ENCODE data around the gene FBXO36.
"Not testable (repeated sequence)": the region's sequence is repeated elsewhere in the genome, so short reads cannot be mapped to it uniquely, and the experiment has no call there.

FBXO36 gene, protein sequence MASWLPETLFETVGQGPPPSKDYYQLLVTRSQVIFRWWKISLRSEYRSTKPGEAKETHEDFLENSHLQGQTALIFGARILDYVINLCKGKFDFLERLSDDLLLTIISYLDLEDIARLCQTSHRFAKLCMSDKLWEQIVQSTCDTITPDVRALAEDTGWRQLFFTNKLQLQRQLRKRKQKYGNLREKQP

DNA sequence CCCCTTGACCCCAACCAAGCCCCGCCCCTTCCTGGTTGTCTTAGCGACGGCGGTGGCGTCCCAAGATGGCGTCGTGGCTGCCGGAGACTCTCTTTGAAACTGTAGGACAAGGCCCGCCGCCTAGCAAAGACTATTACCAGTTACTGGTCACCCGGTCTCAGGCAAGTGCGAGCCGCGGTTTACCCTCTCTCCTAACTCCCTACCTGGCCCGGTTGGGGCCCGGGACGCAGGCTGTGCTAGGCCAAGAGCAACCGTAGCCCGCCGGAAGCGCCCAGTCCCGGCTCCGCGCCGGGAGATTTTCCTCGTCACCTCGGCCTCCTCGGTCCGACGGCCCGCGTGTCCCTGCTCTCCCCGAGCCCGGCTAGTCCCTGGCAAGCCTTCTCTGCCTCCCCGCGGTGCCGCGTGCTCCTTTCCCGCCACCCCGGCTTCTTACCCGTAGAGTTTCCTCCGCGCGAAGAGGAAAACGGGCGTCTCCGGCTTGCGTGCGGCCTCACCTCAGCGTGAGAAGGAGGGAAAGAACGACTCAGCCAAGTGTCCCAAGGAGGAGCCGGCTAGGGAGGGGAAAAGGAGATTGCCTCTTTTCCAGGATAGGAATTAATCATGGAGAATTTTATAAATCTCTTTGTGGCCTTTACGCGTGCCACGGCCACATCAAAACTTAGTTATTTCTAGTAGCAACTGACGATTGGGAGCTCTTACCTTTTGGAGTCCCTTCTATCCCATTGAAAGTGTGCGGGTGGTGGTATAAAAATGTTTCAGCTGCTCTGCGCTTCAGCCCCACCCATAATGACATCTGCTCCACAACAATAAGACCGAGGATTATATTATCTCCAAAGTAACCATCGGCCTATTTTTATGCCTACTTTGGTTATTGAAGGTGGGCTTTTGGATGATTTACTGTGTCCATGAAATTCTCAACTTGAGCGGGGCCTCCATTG lies at the start of gene FBXO36:
TSS of gene FBXO36 (plus strand) at position 55 of the 938 bp plus-strand sequence. CDS start at position 66, 11 bp downstream.
- no peak for FAIRE-seq

DNA sequence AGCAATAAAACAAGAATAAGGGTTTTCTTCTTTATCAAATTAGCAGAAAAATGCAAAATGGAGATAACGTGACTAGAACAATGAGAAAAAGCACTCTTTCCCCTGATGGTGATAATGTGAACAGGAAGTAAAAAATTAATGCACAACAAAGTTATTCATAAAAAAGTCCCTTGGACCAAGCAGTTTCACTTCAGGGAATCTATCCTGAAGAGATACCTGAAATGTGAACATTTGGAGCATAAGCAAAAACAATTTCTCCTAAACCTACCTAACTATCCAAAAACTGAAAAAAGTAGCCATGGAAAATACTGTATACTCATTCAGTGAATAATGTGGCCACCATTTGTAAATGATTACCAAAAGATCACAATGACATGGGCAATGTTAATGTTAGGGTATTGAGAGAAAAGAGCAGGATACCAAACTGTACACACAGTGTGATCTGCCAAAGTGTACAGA lies 49.2 kb upstream of the FBXO36 start:
- no peak for FAIRE-seq

DNA sequence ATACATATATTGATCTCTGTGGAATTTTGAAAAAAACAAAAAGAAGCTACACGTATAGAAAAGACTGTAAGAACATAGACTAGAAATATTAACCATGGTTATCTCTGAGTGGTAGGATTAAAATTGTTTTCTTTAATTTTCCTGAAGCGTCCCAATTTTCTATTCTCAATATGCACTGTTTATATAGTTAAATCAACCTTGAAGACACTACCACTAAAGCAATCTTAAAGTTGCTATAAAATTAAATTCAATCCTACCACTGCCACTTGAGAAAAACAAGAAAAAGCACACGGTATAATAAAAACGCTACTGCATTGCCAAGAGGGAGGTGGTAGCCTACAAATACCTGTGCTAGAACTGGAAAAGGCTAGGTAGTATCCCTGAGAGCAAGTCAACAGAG lies 47.7 kb upstream of the FBXO36 start:
- FAIRE-seq = peak; percentile 66

DNA sequence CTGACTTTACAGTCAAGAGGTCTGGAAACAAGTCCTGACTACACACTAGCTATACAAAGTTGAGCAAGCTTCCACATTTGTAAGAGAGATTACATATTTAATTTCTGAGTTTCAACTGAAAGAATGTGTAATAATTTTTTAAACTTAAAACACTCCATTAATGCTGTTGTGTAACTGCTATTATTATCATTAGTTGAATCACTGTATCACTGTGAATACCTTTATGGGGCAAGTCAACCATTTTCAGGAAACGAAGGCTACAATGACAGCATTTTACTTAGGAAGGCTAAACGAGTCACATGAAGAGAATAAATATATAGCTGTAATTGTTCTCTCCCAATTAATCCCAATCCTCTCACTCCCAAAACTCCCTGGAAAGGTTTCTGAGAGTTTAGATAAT lies 46.8 kb upstream of the FBXO36 start:
- no peak for FAIRE-seq

DNA sequence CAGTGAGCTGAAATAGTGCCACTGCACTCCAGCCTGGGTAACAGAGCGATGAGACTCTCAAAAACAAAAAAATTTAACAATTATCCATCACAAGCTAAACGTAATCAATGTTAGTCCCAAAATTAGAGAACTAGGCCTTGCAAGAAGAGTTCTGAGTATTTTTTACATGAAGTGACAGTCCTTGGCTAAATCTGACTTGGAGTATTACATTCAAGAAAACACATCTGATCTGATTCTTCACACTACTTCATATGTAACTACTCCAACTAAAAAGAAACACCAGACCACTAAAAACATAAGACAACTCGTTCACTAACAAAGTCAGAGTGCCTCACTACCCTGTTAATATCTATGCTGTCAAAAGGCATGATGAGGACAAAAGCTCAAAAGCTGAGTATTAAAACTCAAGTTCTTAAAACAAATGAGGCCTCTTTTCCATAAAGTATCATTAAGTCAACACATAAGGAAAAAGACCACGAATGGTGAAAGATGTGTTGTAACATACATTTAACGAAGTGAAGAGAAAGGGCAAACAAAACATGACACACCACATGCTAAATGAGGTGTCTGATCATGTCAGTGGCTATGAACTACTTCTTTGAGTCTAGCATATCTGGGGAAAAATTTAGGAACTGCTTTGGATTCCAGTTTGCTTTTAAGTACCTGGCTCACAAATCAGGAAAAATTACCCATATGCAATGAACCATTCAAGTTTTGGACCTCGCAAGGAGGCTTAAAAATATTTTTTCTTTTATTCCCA lies 42.9 kb upstream of the FBXO36 start:
- FAIRE-seq = no peak

DNA sequence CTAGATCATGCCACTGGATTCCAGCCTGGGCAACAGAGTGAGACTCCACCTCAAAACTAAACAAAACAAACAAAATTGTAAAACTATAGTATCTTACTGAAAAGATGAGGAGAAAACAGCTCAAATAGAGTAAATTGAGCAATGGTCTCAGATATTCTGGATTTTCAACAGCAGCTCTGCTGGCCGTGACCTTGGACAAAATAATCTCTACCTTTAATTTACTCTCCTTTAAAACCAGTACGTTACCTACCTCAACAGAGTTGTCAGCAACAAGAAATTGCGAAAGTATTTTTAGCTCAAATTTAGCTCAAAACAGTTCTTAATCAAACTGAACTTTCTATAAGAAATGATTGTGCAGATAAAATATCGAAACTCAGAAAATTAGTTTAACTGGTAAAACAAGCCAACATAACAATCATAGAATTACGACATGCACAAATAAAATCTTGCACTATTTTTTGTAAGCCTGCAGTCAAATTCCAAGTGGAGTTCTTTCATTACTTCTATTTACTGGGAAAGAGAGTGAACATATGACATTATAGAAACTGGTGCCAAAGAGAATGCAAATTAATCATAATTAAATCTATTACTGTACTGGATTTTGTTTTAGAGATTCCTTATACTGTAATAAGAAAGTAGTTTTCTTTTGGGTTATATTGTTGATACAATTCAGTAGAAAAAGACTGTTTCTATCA lies 41.3 kb upstream of the FBXO36 start:
- FAIRE-seq = no peak

DNA sequence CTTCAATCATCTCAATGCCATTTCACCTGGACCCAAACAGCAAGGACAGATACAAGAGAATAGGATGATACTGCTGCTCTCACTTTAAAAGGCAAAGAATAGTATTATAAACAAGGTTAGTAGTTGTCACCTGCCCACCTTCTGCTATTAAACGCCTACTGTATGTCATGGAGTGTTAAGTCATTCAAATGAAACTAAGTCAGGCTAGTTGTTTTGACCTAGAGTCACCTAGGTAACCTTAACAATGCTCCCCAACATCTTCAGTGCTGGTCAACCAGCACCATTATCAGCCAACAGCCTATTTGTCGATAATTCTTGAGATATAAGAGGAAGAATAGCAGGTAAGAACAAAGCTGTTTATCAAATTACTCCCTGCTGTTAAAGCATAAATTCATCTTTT lies 39.7 kb upstream of the FBXO36 start:
- FAIRE-seq = no peak

DNA sequence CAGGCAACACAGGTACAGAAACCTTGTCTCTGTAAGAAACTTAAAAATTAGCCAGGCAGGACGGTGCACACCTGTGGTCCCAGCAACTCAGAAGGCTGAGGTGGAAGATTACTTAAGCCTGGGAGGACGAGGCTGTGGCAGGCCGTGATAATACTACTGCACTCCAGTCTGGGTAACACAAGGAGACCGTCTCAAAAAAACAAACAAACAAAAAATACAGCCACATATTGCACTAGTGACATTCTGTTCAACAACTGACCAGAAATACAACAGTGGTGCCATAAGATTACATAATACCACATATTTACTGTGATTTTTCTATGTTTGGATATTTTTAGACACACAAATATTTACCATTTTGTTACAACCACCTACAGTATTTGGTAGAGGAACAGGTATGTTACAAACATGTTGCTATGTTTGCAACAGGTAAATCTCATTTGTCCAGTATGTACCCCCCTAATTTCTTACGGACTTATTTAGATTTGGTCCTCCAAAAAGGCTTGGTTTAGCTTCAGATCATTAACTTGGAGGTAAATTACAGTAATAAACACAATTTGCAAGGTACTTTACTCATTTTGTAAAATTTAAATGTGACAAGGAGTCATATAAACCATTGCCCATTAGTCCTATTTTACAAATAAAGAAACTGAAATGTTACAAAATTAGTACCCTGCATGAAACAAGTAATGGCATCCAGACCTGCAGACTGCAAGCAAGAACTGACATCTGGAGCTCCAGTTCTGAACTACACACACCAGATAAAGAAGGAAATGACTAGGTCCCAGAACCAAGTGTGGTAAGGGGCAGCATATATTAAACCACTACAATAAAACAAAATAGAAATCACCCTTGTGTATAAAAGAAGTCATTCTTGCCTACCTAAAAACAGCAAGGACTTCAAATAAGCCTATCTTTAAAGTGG lies 37.3 kb upstream of the FBXO36 start:
- no peak for FAIRE-seq

DNA sequence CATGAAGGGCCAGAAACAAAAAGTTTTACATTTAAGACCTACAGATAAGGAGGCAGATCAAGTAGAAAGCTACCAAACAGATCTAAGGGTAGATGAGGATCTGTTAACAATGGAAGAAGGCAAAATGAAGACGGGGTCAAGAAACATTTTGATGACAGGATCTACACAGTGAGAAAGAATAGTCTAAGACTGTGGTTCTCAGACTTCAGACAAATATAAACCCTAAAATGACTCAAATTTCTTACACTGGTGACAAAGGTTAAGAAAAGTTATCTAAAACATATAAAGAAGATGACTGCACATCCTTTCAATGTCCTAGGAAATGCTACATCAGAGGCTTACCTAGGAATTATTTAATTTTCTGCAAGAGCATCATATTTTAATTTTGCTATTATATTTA lies 34.9 kb upstream of the FBXO36 start:
- FAIRE-seq = no peak

DNA sequence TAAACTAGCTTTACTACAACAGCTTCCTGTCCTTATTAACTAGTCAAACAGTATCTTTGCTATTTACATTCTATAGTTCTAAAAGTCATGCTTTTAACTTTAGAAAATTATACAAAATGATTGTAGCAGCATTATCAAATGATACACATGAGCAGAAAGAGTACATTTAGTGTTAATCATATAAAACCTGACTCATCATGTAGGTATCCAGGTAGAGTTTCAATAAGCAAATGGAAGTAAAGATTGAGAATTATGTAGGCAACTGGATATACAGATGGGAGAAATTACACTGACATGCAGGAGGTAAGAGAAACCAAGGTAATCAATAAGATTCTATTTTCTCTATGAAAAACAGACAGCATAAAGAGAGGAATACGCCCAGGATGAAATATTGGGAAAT lies 34.3 kb upstream of the FBXO36 start:
- FAIRE-seq = no peak

DNA sequence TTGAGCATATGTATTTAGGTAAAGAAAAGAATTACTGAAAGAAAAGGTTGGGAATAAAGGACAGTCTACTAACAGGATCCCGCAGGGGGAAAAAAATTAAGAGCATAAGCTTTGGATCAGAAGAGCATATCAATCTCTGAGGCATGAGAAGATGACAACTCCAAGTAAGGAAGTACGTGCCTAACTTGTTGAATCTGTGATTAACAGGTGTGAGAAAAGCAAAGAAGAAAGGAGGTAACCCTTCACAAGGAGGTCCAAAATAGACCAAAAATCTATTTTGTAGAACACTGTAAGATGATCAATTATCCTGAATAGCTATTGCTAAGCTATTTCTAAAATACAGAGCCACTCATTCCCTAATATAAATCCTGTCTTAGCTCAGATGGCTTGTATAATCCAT lies 33.3 kb upstream of the FBXO36 start:
- FAIRE-seq = no peak

DNA sequence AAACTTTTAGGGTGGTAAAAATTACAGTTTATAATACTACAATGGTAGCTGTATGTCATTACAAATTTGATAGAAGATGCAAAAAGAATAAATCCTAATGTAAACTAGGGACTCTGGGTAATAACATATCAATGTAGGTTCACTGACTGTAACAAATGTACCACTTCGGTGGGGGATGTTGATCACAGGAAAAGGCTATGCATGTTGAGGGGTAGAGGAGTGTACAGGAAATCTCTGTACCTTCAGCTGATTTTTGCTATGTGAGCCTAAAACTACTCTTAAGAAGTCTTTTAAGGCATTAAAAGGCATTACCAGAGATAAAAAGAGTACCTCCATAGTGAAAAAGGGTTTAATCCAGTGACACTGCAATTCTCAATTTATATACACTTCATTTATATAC lies 25.4 kb upstream of the FBXO36 start:
- no peak for FAIRE-seq

DNA sequence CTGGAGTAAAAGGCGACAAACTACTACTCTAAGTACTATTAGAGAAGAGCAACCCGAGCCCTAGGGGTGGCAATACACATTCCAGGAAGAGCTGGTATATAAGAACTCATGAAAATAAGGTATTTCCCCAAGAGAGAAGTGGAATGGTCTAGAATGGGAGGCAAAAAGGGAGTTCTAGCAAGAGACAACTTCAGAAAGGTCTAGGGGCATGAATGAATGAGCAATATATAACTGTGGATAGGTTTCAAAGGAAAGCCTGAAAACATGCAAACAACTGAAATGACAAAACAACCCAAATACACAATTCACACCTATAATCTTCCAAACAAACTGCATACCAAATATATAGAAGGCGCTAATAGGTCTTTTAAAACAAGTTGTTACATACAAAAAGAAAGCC lies 22.7 kb upstream of the FBXO36 start:
- no peak for FAIRE-seq

DNA sequence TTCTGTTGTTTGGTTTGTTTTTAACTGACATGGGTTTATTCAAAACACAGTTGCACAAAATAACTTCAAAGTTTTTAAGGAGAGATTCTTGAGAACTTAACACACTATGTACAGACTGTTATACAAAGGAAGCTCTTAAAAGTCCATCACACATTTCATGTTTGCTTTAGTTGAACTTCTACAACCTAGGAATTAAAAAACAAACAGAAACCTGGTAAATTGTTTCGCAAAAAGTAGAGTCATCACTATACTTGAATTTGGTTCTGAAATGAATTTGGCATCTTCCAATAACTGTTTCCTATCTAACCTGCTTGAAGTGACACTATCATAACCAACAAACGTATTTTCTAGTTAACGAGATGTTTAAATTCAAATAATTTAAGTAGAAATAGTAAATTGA lies 22.3 kb upstream of the FBXO36 start:
- no peak for FAIRE-seq

DNA sequence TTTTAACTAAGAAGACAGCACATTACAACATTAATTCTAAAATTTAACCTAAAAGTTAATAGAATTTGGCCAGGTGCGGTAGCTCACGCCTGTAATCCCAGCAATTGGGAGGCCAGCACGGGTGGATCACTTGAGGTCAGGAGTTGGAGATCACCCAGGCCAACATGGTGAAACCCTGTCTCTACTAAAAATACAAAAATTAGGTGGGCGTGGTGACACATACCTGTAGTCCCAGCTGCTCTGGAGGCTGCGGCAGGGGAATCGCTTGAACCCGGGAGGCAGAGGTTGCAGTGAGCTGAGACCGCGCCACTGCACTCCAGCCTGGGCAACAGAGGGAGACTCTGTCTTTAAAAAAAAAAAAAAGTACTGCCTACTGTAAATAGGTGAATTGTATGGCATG lies 21.8 kb upstream of the FBXO36 start:
- not testable (repeated sequence) for FAIRE-seq

DNA sequence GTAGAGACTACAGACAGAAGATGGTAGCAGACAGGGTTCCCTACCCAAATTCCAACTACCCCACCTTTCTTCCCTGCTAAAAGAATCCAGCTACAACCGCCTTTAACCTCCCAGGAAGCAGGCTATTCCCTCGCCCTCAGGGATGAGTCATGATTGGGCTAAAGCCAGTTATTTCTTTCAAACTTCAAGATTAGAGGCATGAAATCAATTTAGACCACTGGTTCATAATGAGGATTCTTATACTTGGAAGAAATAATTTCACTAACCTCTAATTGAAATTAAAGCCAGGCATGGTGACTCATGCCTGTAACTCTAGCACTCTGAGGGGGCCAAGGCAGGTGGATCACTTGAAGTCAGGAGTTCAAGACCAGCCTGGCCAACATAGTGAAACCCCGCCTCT lies 20.5 kb upstream of the FBXO36 start:
- no peak for FAIRE-seq

DNA sequence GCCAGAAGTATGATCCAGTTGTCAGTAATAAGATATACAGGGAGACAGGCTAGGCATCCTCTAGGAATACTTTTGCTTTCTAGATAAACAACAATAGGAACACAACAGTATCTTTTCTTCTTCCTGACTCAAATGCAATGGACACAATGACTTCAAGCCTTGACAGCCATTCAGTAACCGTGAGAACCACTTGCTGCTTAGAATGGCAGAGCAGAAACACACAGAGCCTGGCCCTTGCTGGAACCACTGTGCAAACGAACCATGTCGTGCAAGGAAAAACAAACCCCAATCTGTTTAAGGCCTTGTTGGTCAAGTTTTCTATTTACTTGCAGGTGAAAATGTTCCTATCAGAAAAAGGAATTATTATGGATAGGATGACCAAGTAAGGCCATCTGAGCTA lies 19.3 kb upstream of the FBXO36 start:
- FAIRE-seq = no peak

DNA sequence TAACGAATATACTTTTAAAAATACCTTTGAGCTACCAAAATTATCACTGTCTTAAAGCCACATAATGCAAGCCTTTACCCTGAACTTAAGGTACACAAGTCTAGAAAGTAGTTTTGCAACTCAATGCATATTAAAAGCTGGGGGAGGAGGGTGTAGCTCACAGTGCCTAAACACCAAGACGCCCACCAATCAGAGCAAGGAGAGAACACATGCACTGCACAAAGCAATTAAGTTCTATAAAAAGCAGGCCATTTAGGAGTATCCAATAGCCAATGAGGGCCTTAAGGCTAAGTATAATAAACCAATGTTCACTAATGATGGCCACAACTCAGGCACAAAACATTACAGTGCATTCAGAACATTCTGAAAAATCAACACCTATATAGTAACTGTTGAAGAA lies 16.7 kb upstream of the FBXO36 start:
- FAIRE-seq = no peak

DNA sequence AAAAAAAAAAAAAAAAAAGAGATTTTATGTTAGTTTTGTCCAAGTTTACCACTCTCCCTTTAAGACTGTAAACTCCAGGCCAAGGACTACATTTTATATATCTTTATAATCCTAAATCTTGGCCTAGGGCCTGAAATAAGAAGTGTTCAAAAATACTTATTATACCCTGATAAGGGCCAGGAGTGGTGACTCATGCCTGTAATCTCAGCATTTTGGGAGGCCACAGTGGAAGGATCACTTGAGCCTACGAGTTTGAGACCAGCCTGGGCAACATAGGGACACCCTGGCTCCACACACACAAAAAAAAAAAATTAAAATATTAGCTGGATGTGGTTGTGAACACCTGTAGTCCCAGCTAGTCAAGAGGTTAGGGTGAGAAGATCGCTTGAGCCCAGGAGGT lies 13.2 kb upstream of the FBXO36 start:
- FAIRE-seq = no peak

DNA sequence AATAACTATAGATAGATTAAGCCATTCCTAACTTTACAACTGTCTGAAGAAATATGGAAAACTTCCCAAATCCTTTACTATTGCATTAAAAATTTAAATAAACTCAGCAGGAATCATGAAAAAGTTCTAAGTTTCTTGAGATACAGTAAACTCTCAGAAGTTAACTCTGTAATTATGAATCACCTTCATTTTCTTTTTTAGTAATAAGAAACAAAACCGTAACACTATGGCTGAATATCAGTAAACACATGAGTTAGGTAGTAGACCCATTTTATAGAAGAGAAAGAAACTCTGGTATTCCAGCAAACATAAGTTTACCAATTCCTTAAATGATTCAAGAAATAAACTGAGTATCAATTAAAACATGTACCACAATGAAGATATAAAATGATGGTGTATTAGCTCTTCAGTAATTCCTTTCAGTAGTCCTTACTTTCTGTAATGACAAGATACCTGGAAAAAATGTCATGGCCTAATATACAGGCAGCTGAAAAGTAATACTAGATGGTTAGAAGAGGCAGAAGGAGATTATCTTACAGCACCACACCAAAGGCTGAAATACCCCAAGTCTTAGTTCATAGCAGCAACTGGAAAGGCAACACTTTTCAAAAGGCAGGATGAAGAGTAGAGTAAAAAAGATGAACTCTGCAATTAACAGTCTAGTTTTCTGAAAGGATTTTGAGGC lies 12.0 kb upstream of the FBXO36 start:
- peak; percentile 61 for FAIRE-seq

DNA sequence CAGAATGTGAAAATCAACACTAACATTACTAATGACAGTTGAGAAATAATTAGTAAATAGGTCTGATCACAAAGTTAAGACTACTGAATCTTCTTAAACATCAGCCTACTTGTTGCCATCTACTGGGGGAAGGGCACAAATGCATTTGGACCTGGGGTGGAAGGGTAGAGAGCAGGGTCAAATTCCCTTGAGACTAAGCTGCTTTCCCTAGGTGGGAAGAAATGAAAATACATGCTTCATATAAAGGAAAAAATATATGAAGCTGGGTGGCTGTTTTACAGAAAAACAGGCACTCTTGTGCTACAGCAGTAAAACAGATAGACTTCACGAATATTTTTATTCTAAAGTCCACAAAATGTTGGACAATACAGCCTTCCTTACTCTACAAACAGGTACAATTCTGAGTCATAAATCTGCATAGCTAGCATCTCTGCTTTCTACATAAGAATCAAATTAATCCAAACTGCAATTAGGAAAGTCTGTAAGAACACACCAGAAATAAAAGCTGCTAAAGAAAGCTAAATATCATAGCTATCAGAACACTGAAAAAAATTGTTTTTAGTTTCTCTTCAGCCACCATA lies 11.4 kb upstream of the FBXO36 start:
- no peak for FAIRE-seq

All from islet of Langerhans (tissue), 1 donor.